GM21825 (cell line): ENCODE measurements around the gene FCGR3B.
A peak's percentile ranks its signal among the peaks of the same experiment; 100 is the strongest.
"Not testable (repeated sequence)": the region's sequence is repeated elsewhere in the genome, so short reads cannot be mapped to it uniquely, and the experiment has no call there.

Source experiments
- ATAC-seq: cut with Tn5 transposase; IDR thresholded peaks from one replicate; pipeline ENCODE4 v1.9.1; 2021; ENCODE audit warnings: mild to moderate bottlenecking, moderate library complexity; ENCODE audit not compliant: unreplicated experiment

Gene FCGR3B

DNA sequence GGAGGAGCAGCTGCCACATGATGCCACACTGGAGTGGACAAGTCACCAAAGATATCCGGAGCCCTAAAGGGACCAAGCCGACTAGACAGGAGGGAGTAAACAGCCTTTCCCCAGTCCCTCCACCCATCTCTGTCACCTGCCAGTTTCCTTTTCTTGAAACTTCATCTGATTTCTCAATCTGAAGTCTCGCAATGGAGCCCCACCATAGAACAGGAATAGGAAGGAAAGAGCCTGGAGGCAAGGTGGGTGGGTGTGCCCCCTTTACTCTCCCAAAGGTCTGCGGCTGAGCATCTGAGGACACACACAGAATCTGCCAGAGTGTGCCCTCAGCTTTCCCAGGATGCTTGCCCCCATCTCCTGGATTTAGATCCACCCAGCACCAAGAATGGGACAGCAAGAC, at the start of gene FCGR3B:
Gene FCGR3B (minus strand): TSS at position 101 of the 400 bp plus-strand sequence. CDS start 82 bp downstream, at position 19.
- ATAC-seq, result no peak

DNA sequence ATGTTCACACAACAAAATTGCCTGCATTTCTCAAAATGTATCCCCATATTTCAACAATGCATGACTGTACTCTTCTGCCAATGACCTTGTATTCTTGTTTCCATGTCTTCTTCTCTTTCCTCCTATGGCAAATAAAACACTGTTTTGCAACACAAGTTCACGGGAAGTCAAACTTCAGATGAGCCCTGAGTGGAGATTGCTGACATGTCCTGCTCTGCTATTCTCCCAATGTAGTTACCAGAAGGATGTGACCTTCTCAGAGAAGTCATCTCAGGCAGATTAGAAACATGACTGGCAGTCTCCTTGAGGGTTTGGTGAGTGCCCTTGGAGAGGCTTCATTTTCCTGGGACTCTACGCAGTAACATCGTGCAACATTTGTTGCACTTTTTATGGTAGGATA, 47.5 kb upstream of the FCGR3B start:
- ATAC-seq, result no peak

DNA sequence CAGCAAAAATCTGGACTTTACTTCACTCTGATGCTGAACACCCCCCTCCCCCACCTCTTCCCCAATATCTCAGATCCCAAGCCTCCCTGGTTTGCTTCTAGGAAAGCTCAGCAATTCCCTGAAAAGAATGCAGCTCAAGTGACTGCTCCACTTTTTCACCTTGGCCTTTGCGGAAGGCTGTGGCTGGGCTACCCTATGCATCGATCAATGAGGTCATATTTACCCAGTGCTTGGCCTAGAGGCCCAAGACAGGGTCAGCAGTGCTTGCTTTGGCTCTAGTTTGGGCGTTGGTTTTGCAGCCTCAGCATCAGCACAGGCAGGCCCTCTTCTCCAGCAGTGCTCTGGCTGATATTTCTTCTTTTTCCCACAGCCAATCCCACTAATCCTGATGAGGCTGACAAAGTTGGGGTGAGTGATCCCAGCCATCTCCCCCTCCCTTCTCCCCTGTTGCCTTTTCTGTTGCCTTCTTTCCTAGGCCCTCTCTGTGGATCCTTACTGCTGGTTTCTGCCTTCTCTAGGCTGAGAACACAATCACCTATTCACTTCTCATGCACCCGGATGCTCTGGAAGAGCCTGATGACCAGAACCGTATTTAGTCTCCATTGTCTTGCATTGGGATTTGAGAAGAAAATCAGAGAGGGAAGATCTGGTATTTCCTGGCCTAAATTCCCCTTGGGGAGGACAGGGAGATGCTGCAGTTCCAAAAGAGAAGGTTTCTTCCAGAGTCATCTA, 46.1 kb upstream of the FCGR3B start:
- ATAC-seq, result no peak

DNA sequence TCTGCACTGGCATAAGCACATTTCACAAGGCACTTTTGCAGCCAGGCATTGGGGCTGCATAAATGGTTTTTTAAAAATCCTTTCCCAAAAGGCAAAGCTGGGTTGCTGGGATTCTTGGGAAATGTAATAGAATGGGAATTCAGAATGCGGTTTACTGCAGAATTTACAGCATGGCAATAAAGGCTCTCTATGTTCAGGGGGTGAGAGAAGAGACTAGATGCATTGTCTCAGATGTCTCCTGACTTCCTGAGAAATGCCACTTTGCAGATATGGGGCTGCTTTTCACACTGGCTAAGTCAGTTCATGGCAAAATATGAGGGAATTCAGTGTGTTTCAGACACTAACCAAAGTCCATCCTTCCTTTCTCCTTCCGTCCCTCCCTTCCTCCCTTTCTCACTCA, 45.5 kb upstream of the FCGR3B start:
- no peak for ATAC-seq

DNA sequence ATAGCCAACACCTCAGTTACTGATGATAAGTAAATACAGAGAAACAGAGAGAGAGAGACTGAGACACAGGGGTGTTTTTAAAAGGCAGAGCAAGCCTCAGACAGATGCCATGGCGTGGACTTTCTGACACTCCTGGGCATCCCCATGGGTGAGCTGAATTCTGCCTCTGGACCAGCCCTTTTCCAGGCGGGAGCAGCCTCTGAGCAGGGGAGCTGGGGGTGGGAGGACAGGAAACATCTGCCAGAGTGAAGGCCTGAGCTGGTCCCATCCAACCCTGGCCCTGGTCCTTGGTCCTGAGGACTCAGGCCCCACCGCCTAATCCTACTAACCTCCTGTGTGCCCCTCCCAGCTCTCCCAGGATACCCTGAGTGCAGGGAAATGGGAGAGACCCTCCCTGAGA, 43.9 kb upstream of the FCGR3B start:
- ATAC-seq, result not testable (repeated sequence)

DNA sequence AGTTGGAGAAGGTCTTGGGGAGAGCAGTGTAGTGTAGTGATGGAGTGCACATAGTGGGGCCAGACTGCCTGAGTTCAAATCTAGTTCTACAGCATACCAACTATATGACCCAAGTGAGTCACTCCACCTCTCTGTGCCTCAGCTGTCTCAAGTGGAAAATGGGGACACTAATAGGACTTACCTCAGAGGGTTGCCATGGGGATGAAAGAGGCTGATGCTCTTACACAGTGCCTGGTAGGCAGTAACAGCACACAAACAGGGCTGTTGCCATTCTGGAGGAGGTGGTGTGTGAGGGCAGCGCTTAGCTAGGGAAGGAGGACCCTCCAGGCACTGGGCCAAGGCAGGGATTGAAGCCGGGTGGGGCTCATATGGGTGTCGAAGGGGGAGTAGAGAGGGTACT, 43.5 kb upstream of the FCGR3B start:
- not testable (repeated sequence) for ATAC-seq

DNA sequence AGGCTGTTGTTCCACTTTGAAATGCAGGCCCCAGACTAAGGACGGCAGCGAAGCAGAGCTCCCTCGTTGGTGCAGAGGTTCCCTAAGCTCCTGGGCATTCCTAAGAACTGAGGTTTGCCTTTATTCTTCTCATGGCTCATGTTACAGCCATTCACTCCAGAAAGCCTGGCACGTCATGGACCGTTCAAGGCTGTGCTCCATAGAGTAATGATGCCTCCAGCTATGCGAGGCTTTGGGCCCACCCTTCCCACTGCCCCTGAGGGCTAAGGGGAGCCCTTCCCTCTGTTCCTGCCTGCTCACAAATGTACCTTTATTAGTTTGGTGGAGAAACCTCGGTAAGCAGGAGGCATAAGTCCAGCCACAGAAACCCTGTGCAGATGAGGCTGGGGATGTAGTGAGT, 42.5 kb upstream of the FCGR3B start:
- not testable (repeated sequence) for ATAC-seq

DNA sequence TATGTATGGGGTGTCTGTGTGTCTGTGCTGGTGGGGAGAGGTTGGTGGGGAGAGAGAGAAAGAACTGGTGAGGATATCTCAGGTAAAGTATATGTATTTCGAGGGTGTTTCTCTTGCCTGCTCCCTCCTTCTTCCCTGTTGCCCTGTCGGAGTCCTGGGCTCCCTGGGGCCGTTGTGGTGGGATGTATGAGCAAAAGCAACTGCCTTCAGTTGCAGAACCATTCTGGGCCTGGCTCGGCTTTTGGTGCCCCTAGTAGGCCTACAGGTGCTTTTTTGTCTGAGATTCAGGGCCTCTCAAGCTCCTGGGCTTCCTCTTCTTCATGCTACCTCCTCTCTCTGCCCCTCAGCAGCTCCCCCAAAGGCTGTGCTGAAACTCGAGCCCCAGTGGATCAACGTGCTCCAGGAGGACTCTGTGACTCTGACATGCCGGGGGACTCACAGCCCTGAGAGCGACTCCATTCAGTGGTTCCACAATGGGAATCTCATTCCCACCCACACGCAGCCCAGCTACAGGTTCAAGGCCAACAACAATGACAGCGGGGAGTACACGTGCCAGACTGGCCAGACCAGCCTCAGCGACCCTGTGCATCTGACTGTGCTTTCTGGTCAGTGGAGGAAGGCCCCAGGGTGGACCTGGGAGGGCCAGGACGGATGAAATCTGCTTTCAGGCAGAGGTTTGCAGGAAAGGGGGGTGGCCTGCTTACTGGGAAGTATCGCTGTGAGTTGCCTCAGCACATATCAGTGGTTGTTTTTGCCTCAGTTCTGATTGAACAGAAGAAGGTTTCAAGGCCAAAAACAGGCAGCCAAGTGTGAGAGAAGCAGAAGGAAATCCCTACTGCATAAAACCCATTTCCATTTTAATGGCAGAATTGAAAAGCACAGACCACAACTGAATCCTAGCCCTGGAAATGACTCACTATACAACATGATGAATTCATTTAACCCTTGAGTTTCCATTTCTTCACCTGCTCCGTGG, 40.4 kb upstream of the FCGR3B start:
- not testable (repeated sequence) for ATAC-seq

DNA sequence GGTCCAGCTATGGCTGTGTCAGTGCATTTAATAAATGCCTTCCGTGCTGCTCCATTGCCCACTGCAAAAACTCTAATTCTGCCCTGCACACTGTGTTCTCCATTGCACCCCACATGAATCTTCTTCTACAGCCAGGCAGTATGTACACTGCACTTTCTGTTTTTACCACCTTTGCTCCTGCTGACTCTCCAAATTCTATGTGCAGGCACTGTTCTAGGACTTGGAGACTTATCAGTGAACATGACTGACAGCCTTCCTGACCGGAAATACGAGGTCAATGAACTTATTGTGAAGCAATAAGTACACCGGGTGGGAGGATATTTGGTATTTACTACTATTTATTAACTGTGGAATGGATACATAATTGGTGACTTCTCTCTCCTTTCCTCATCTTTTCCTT, 33.7 kb upstream of the FCGR3B start:
- ATAC-seq, result not testable (repeated sequence)

DNA sequence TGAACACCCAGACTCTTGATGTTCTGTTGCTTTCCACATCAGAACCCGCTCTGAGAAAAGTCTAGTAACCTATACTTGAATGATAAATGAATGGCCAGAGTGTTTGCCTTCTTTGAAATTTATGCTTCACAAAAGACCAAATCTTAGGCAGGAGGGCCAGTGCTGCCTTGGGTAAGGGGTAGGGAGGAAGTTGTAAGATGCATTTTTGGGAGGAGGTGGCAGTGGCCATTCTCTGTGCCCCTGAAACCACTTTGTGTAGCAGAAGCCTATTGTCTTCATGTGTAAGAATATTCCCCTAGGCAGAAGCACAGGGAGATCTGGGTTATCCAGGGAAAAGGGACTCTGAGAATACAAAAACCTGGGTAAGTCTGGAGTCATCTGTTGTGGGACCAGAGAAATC, 32.6 kb upstream of the FCGR3B start:
- ATAC-seq, result peak; percentile 12

DNA sequence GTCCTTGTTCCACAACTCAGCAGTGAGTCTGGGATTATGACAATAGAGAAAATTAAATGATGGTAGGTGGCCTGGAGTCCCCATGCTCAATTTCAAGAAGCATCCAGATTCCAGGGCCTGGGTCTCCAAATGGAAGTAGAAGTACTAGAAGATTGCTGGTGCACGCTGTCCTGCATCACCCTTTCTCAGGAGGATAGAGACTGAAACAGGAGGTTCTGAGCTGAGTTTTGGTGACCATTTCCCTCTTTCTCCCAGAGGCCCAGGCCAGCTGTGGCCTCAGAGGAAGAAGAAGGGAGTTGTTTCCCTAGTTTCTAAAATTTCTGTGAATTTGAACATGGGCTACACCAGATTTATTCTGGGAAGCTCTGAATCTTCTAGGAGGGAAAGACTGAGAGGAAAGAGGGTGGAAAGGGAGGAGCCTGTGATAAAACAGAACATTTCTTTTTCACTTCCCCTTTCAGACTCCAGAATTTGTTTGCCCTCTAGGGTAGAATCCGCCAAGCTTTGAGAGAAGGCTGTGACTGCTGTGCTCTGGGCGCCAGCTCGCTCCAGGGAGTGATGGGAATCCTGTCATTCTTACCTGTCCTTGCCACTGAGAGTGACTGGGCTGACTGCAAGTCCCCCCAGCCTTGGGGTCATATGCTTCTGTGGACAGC, 31.8 kb upstream of the FCGR3B start, which contains the start of gene FCGR2B:
Gene FCGR2B (plus strand): TSS at position 460 of the 656 bp plus-strand sequence. CDS start 99 bp downstream, at position 559.
- peak; percentile 72 for ATAC-seq

DNA sequence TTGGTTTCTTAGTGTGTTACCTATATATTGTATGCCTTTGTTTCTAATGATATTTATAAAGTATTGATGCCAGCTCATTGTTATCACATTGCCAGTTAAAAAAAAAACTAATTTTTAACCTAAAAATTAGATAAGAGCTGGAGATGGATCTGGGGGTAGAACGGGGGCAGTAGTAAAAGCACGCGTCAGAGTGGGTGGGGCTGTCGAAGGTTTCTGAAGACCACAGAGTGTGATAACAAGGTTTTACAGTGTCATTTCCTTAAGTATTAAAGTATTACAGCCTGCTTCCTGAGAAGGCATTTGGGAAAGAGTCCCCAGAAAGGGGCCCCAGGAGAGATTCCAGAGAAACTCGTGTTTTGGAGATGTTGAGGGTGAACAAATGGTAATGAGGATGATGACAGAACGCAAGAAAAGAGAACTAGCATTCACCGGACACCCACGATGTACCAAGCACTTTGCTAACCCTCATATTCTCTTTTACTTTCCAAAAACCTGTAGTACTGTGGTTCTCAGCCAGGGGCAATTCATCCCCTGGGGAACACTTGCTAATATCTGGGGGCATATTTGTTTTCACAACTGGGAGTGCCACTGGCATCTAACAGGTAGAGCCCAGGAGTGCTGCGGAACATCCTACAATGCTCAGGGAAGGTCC, 30.8 kb upstream of the FCGR3B start:
- not testable (repeated sequence) for ATAC-seq

DNA sequence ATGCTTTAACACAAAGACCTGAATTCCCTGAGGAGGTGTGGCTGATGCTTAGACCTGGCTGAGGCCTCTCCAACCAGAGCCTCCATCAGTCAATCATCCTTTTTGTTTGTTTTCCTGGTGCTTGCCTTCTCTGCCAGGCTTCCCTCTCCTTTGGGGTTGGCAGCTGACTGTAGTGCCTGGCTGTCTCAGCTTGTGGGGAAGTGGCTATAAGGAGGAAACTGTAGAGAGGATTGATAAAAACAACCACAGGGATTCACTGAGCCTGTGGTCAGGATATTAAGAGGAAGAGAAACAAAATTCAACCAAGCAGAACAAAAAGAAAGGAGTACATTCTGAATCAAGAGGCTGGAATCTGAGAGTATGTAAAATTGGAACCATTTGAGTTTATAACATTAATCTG, 27.5 kb upstream of the FCGR3B start:
- not testable (repeated sequence) for ATAC-seq

DNA sequence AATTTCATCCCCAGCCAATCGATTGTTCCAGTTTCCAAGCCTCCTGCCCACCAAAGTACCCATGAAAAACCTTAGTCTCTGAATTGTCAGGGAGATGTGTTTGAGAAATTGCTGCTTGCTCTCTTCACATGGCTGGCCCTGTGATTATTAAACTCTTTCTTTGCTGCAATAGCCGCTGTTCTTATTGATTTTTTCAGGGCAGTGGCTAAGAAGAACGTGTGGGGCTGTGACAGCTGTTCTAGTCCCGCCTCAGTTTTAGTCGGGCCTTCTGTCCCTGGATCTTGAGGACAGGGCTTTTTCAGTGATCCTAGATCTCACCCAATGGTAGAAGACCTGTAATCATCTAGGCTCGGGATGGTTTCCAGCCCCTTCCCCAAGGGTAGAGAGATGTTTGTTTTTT, 23.0 kb upstream of the FCGR3B start:
- not testable (repeated sequence) for ATAC-seq

DNA sequence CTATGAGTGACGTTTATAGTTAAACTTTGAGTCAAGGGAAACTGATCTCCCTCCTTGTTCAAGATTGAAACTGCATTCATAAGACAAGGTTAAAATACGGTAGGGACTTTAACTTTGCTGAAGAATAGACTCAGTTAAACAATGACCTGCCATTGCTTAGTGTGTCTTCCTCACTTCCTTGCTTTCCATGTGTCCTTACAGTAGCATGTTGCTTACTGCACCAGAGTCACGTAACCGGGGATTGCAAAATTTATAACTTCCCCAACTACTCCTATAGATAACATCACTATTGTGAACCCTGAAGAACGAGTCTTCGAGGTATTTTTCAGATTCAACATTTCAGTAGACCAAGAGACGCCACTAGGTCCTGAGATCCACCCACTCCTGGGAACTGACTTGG, 22.6 kb upstream of the FCGR3B start:
- not testable (repeated sequence) for ATAC-seq

DNA sequence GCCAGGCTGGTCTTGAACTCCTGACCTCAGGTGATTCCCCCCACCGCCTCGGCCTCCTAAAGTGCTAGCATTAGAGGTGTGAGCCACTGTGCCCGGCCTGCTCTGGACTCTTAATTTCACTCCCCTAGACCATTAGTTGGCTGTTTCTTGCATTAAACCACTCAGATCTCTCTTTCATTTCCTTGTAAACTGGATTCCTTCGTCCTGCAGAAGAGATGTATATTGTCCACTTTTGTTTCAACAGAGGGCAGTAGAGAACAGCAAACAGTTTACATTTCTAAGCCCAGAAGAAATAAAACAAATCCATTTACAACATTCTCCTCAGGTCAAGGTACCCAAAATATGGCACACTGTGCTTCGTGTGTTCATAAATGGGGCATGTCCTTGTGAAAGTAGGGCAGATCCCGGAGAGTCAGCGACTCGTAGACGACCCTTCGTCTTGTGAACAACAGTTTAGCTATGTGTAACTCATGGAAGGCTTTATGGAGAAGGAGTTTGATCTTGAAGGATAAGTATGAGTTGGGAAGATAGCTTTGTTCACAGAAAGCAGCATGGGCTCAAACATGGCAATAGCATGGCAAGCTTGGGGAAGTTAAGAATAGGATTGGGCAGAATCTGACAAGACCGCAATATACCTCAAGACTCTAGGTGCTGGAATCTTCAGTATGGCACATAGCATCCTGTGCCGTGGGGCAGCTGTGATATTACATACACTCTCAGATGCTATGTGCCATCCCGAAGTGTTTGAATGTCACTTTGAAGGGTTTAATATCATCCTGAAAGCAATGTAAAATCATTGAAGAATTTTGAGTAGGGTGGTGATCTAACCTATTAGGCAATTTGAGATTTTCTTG, 16.8 kb upstream of the FCGR3B start:
- ATAC-seq, result not testable (repeated sequence)

DNA sequence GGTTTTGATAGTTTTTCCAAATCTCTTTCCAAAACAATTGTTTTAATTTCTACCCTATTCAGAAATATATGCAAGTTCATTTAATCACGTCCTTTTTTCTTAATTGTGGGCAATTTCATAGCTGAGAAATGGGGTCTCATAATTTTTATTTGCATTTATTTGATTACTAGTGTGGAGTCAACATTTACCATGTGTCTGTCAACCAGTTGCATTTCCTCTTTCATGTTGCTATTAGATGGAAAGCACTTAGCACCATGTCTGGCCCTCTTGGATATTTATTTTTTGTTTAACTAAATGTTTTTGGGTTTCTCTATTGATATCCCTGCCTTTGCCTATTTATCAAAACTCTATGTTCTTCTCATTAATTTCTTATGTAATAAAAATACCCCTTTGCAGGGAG, 13.9 kb upstream of the FCGR3B start:
- ATAC-seq, result not testable (repeated sequence)

DNA sequence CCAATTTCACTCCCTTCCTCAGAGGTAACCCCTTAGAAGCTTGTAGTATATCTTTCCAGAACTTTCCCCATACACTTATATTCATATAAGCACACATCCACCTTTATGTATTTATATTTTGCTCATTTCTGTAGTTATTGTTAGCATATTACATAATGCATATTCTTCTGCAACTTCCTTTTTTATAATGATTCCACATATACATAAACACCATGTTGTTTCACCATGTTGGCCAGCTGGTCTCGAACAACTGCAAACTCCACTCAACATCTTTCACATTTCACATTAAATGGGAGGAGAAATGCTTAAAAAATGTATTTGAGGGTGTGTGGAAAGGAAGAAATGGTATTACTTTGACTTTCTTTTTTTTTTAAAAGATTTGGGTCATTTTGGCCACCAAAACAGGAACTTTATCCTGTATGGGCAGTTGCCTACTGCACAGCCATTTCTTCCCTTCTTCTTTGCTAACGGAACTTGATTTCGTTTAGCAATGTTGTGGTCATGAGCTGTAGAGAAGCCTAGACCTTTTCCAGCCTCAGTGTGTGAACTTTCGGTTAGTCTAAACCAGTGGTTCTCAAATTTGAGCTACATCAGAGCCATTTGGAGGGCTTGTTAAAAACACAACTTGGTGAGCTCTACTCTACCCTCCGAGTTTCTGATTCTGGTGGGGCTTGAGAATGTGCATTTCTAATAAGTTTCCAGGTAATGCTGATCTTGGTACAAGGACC, 12.7 kb upstream of the FCGR3B start:
- not testable (repeated sequence) for ATAC-seq

DNA sequence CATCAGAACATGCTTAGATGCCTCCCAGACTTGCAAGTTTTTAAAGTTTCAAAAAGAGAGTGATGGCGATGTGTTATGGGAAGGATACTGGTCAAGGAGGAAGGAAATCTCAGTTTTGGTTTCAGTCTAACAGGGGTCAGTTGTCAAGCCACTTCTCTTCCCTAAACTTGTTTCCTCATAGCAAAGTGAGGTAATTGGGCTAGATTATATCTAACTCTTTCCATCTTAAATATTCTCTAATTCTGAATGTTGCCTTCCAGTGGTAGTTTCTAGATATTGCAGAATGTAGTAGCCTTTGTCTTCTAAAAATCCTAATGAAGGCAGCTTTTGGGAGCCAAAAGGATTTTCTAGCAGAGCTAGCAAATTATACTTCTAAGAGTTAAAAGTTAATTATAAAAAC, 11.7 kb upstream of the FCGR3B start:
- ATAC-seq, result not testable (repeated sequence)
